ENCODE data around the gene EDN2. TPM values are rescaled to one million over a fixed set of nuclear protein-coding genes. Genes with fewer than 3 reads are reported as not detected.

Gene EDN2
- total RNA-seq, 1 donor from 2014 or later, result 0.47 TPM

GRCh38 chr1:41519667-41520066 lies 35.2 kb upstream of the EDN2 start:
- Histone ChIP-seq H3K27ac (replicated peaks) (no peak overlapping the region), H3K36me3 (no peaks in the 10 kb centered on the region), H3K4me3 (no peak overlapping the region), H3K4me1 (peaks cover 29% of the 10 kb centered on the region), H3K9me3 (replicated peaks) (no peaks in the 10 kb centered on the region), H3K27me3 (ENCODE audit: low read depth) (no peaks in the 10 kb centered on the region)
- intact Hi-C loops (cut with micrococcal nuclease), result no loop called here
- no peak for TF ChIP-seq CTCF (IDR thresholded peaks at IDR 0.05; ENCODE audit: borderline replicate concordance)
- DNase-seq, result no peak

- TF ChIP-seq CTCF (IDR thresholded peaks at IDR 0.05; ENCODE audit: borderline replicate concordance), result no peak
- DNase-seq, result no peak
- no peaks in the 10 kb centered on the region for H3K36me3 ChIP-seq
- peaks cover 35% of the 10 kb centered on the region for H3K4me1 ChIP-seq
- no peak overlapping the region for H3K27ac ChIP-seq (replicated peaks)
- no peaks in the 10 kb centered on the region for H3K27me3 ChIP-seq (ENCODE audit: low read depth)
- intact Hi-C loops (cut with micrococcal nuclease), result no loop called here
- no peak overlapping the region for H3K4me3 ChIP-seq
- no peaks in the 10 kb centered on the region for H3K9me3 ChIP-seq (replicated peaks)
These were observed 34.0 kb upstream of the EDN2 start for GRCh38 chr1:41518471-41518870.

GRCh38 chr1:41517062-41517438 lies 32.6 kb upstream of the EDN2 start:
- H3K4me3 ChIP-seq, result peak overlapping the region; percentile 66
- H3K27ac ChIP-seq (replicated peaks), result peak overlapping the region; percentile 37
- H3K36me3 ChIP-seq, result peaks cover 11% of the 10 kb centered on the region
- no peaks in the 10 kb centered on the region for H3K9me3 ChIP-seq (replicated peaks)
- TF ChIP-seq CTCF (IDR thresholded peaks at IDR 0.05; ENCODE audit: borderline replicate concordance), result no peak
- no peaks in the 10 kb centered on the region for H3K27me3 ChIP-seq (ENCODE audit: low read depth)
- peaks cover 35% of the 10 kb centered on the region for H3K4me1 ChIP-seq
- intact Hi-C loops (cut with micrococcal nuclease), result no loop called here
- DNase-seq, result no peak

- H3K27ac ChIP-seq (replicated peaks), result peak overlapping the region; percentile 37
- peak; percentile 93 for TF ChIP-seq CTCF (IDR thresholded peaks at IDR 0.05; ENCODE audit: borderline replicate concordance)
- peaks cover 11% of the 10 kb centered on the region for H3K36me3 ChIP-seq
- H3K4me3 ChIP-seq, result peak overlapping the region; percentile 66
- intact Hi-C loops (cut with micrococcal nuclease), result no loop called here
- DNase-seq, result peak; percentile 91
- no peaks in the 10 kb centered on the region for H3K27me3 ChIP-seq (ENCODE audit: low read depth)
- peaks cover 35% of the 10 kb centered on the region for H3K4me1 ChIP-seq
- no peaks in the 10 kb centered on the region for H3K9me3 ChIP-seq (replicated peaks)
These were observed 31.9 kb upstream of the EDN2 start for GRCh38 chr1:41516168-41517061.

- no peak for TF ChIP-seq CTCF (IDR thresholded peaks at IDR 0.05; ENCODE audit: borderline replicate concordance)
- H3K27ac ChIP-seq (replicated peaks), result peak overlapping the region; percentile 31
- H3K27me3 ChIP-seq (ENCODE audit: low read depth), result no peaks in the 10 kb centered on the region
- H3K4me3 ChIP-seq, result peak overlapping the region; percentile 66
- H3K36me3 ChIP-seq, result peaks cover 13% of the 10 kb centered on the region
- DNase-seq, result no peak
- intact Hi-C loops (cut with micrococcal nuclease), result no loop called here
- no peaks in the 10 kb centered on the region for H3K9me3 ChIP-seq (replicated peaks)
- H3K4me1 ChIP-seq, result peaks cover 35% of the 10 kb centered on the region
These were observed 31.3 kb upstream of the EDN2 start for GRCh38 chr1:41515778-41516167.
